ENCODE measurements around the gene SBF1. TPM values are rescaled to one million over a fixed set of nuclear protein-coding genes. Genes with fewer than 3 reads are reported as not detected.

Gene SBF1
- total RNA-seq, 4 donors from 2014 or later: 48.5 to 77.7 (median 68.3) TPM

- 68 to 77% methylated on average over 19 to 23 of the region's 24 CpGs for WGBS, 2 donors
- H3K36me3 ChIP-seq: peaks cover 3 to 41% (median 21%) of the 10 kb centered on the region in 3 donors
These were observed 28.0 kb upstream of the SBF1 start for GRCh38 chr22:50502628-50503474.

GRCh38 chr22:50502096-50502495 is 27.3 kb upstream of the SBF1 start:
- peaks cover 0 to 26% (median 9%) of the 10 kb centered on the region in 4 donors for H3K4me1 ChIP-seq
- WGBS, 2 donors: 73 to 84% methylated on average over 6 of the region's 6 CpGs
- no peak overlapping the region for H3K4me3 ChIP-seq
- DNase-seq (ENCODE audit: low spot score in 2 of 2): no peak
- no peaks in the 10 kb centered on the region for H3K9me3 ChIP-seq
- no peak overlapping the region for H3K27ac ChIP-seq
- TF ChIP-seq POLR2A (IDR thresholded peaks at IDR 0.05): no peak
- TF ChIP-seq, protein P1, sequence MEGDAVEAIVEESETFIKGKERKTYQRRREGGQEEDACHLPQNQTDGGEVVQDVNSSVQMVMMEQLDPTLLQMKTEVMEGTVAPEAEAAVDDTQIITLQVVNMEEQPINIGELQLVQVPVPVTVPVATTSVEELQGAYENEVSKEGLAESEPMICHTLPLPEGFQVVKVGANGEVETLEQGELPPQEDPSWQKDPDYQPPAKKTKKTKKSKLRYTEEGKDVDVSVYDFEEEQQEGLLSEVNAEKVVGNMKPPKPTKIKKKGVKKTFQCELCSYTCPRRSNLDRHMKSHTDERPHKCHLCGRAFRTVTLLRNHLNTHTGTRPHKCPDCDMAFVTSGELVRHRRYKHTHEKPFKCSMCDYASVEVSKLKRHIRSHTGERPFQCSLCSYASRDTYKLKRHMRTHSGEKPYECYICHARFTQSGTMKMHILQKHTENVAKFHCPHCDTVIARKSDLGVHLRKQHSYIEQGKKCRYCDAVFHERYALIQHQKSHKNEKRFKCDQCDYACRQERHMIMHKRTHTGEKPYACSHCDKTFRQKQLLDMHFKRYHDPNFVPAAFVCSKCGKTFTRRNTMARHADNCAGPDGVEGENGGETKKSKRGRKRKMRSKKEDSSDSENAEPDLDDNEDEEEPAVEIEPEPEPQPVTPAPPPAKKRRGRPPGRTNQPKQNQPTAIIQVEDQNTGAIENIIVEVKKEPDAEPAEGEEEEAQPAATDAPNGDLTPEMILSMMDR (IDR thresholded peaks at IDR 0.05): no peak
- TF ChIP-seq EP300 (IDR thresholded peaks at IDR 0.05): no peak
- H3K27me3 ChIP-seq: no peaks in the 10 kb centered on the region
- peaks cover 3 to 41% (median 21%) of the 10 kb centered on the region in 3 donors for H3K36me3 ChIP-seq

More at GRCh38 chr22:50502628-50503474, 28.0 kb upstream of the SBF1 start:
- no peak for DNase-seq (ENCODE audit: low spot score in 2 of 2)
- no peak overlapping the region for H3K27ac ChIP-seq
- no peaks in the 10 kb centered on the region for H3K9me3 ChIP-seq
- H3K4me3 ChIP-seq: no peak overlapping the region
- H3K4me1 ChIP-seq: peaks cover 0 to 26% (median 10%) of the 10 kb centered on the region in 4 donors
- TF ChIP-seq EP300 (IDR thresholded peaks at IDR 0.05): no peak
- H3K27me3 ChIP-seq: no peaks in the 10 kb centered on the region

DNA sequence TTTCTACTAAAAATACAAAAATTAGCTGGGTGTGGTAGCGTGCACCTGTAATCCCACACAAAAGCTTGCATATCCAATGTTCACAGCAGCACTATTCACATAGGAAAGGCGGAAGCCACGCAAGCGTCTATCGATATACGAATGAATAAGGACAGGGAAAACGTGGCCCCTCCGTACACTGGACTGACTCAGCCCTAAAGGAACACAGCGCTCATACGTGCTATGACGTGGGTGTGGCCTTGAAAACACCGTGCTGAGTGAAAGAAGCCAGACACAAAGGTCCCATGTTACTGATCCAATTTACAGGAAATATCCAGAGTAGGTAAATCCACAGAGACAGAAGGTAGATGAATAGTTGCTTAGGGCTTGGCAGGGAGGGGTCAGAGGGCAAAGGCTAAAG is 25.6 kb upstream of the SBF1 start:
- peaks cover 0 to 32% (median 20%) of the 10 kb centered on the region in 3 donors for H3K36me3 ChIP-seq
- no peak overlapping the region for H3K4me3 ChIP-seq
- no peaks in the 10 kb centered on the region for H3K27me3 ChIP-seq
- H3K27ac ChIP-seq: no peak overlapping the region
- peaks cover 0 to 10% (median 0%) of the 10 kb centered on the region in 4 donors for H3K4me1 ChIP-seq
- DNase-seq (ENCODE audit: low spot score in 2 of 2): no peak
- no peaks in the 10 kb centered on the region for H3K9me3 ChIP-seq
- whole genome bisulfite sequencing, 2 donors: 92 to 93% methylated on average over 12 of the region's 12 CpGs
- TF ChIP-seq EP300 (IDR thresholded peaks at IDR 0.05): no peak
- TF ChIP-seq POLR2A (IDR thresholded peaks at IDR 0.05): no peak

- Histone ChIP-seq H3K27me3 (no peaks in the 10 kb centered on the region), H3K4me1 (peaks cover 0 to 6% (median 0%) of the 10 kb centered on the region in 4 donors), H3K9me3 (no peaks in the 10 kb centered on the region), H3K4me3 (no peak overlapping the region), H3K27ac (no peak overlapping the region), H3K36me3 (peaks cover 0 to 14% (median 4%) of the 10 kb centered on the region in 3 donors)
- TF ChIP-seq POLR2A (IDR thresholded peaks at IDR 0.05): no peak
- TF ChIP-seq, protein P1 (IDR thresholded peaks at IDR 0.05): peak; percentile 30 to 53 (median 51)
- 23 to 26% methylated on average over 11 to 13 of the region's 13 CpGs for WGBS, 2 donors
- peak in 1 of 2 donors; percentile 54 for DNase-seq (ENCODE audit: low spot score in 2 of 2)
These were observed 23.6 kb upstream of the SBF1 start for GRCh38 chr22:50498322-50498890.

GRCh38 chr22:50497093-50497492 is 22.3 kb upstream of the SBF1 start:
- TF ChIP-seq, protein P1 (IDR thresholded peaks at IDR 0.05): no peak
- TF ChIP-seq POLR2A (IDR thresholded peaks at IDR 0.05): no peak
- no peak for TF ChIP-seq EP300 (IDR thresholded peaks at IDR 0.05)
- H3K36me3 ChIP-seq: peaks cover 0 to under 1% (median 0%) of the 10 kb centered on the region in 3 donors
- H3K27me3 ChIP-seq: no peaks in the 10 kb centered on the region
- H3K9me3 ChIP-seq: no peaks in the 10 kb centered on the region
- no peak overlapping the region for H3K4me3 ChIP-seq
- H3K27ac ChIP-seq: no peak overlapping the region
- no peak for DNase-seq (ENCODE audit: low spot score in 2 of 2)
- H3K4me1 ChIP-seq: peaks cover 0 to 6% (median 0%) of the 10 kb centered on the region in 4 donors
- 81 to 83% methylated on average over 6 of the region's 6 CpGs for WGBS, 2 donors
